Non-pigmented ciliary epithelial cell (primary cell): Measurements from ENCODE around the gene COL9A3.

Experiments
- DNase-seq: peaks from one replicate; pipeline ENCODE4 v3.0.0-alpha.2; 2010; ENCODE audit warnings: low read depth

The COL9A3 gene

GRCh38 chr20:62796699-62797491, 20.0 kb upstream of the COL9A3 start:
- no peak for DNase-seq

GRCh38 chr20:62797671-62798532, 18.9 kb upstream of the COL9A3 start:
- no peak for DNase-seq

- no peak for DNase-seq
These were observed 17.8 kb upstream of the COL9A3 start for GRCh38 chr20:62799036-62799435.

- no peak for DNase-seq
These were observed 17.4 kb upstream of the COL9A3 start for GRCh38 chr20:62799459-62799858.

GRCh38 chr20:62799873-62800272, 17.0 kb upstream of the COL9A3 start:
- DNase-seq, result no peak

GRCh38 chr20:62800314-62801259, 16.3 kb upstream of the COL9A3 start:
- no peak for DNase-seq

GRCh38 chr20:62801284-62802010, 15.4 kb upstream of the COL9A3 start:
- DNase-seq, result no peak

- DNase-seq, result no peak
These were observed 14.7 kb upstream of the COL9A3 start for GRCh38 chr20:62802026-62802712.

- DNase-seq, result no peak
These were observed 12.7 kb upstream of the COL9A3 start for GRCh38 chr20:62804021-62804626.

- no peak for DNase-seq
These were observed 12.2 kb upstream of the COL9A3 start, which contains the start of gene OGFR for GRCh38 chr20:62804627-62805154. Gene OGFR (plus strand): TSS chr20:62804835. CDS start chr20:62804860, 25 bp downstream.

GRCh38 chr20:62805155-62805710, 11.6 kb upstream of the COL9A3 start:
- DNase-seq, result no peak

- DNase-seq, result no peak
These were observed 11.0 kb upstream of the COL9A3 start for GRCh38 chr20:62805711-62806382.

GRCh38 chr20:62806383-62807050, 10.3 kb upstream of the COL9A3 start:
- no peak for DNase-seq

- no peak for DNase-seq
These were observed 9.2 kb upstream of the COL9A3 start for GRCh38 chr20:62807444-62808210.

- DNase-seq, result no peak
These were observed 8.5 kb upstream of the COL9A3 start for GRCh38 chr20:62808211-62808865.

- no peak for DNase-seq
These were observed 7.1 kb upstream of the COL9A3 start for GRCh38 chr20:62809530-62810428.
